Sigmoid colon (tissue), 7 donors: ENCODE data around the gene OR10Z1. TPM values are rescaled to one million over a fixed set of nuclear protein-coding genes. Genes with fewer than 3 reads are reported as not detected.

Source experiments
- DNase-seq: peaks from one replicate; pipeline ENCODE4 v3.0.0-alpha.2; 2019
- H3K27ac ChIP-seq, 4 donors: fragments of 200-600 bp; sonication (generic); one replicate each; pipeline ENCODE4 v1.5.1; 2016 to 2019; ENCODE audit warnings: mild to moderate bottlenecking in 1 of 4
- H3K27me3 ChIP-seq, 3 donors: fragments of 200-600 bp; sonication (generic); one replicate each; pipeline ENCODE4 v1.5.1; 2019; ENCODE audit warnings: mild to moderate bottlenecking in 1 of 3
- H3K36me3 ChIP-seq, 4 donors: fragments of 200-600 bp; sonication (generic); one replicate each; pipeline ENCODE4 v1.5.1; 2016 to 2019
- H3K4me1 ChIP-seq, 4 donors: fragments of 200-600 bp; sonication (generic); one replicate each; pipeline ENCODE4 v1.5.1; 2017 to 2019
- H3K4me3 ChIP-seq, 4 donors: fragments of 200-600 bp; sonication (generic); one replicate each; pipeline ENCODE4 v1.5.1; 2017 to 2019; ENCODE audit warnings: mild to moderate bottlenecking in 2 of 4, moderate library complexity in 1 of 4
- H3K9me3 ChIP-seq, 4 donors: fragments of 200-600 bp in 3 of 4; sonication (generic) in 3 of 4; one replicate each; pipeline versions ENCODE4 v1.5.1 to v1.6.1; 2013 to 2019
- CTCF ChIP-seq, 4 experiments: fragments of 450-650 bp in 3 of 4; fragments of 200-600 bp in 1 of 4; IDR thresholded peaks; one replicate each; pipeline ENCODE4 v1.5.1; 2016 to 2019; ENCODE audit warnings: antibody characterized with exemption in 4 of 4, mild to moderate bottlenecking in 3 of 4, moderate library complexity in 2 of 4
- EP300 ChIP-seq, 4 donors: sonication (generic); formaldehyde crosslinking; IDR thresholded peaks; one replicate each; pipeline ENCODE4 v1.6.1; 2017; ENCODE audit warnings: antibody characterized with exemption in 4 of 4
- POLR2A ChIP-seq, 2 donors: fragments of 450-650 bp; IDR thresholded peaks; one replicate each; pipeline ENCODE4 v1.6.1; 2016; ENCODE audit warnings: antibody characterized with exemption in 2 of 2, mild to moderate bottlenecking in 2 of 2, moderate library complexity in 2 of 2
- POLR2AphosphoS5 ChIP-seq, 4 donors: sonication (generic); formaldehyde crosslinking; IDR thresholded peaks; one replicate each; pipeline ENCODE4 v1.6.1; 2017; ENCODE audit warnings: antibody characterized with exemption in 4 of 4
- WGBS, 2 donors: extraction: QIAGEN DNeasy Blood & Tissue Kit; methylation state at CpG; one replicate each; pipeline ENCODE4 v1.1.7; 2013; 5-methylcytosine and 5-hydroxymethylcytosine counted together
- intact Hi-C: fragments of 100-400 bp; cut with DNase I; formaldehyde crosslinking; loops from one replicate; pipeline ENCODE4 v1.15.1; 2023
- polyA plus RNA-seq, 3 donors: library from polyadenylated mRNA; stranded (reverse); fragments of 200-250 nt; gene quantifications; one replicate each; pipeline ENCODE4 v1.2.3, GENCODE V29; 2013
- total RNA-seq, 4 donors: library from RNA; depleted of rRNA; stranded (reverse); fragments of >200 nt; gene quantifications; one replicate each; pipeline ENCODE4 v1.1.0, GENCODE V29; 2016
- donor health status: healthy with polysubstance abuse.
- donor health status: Bipolar disorder and iron deficiency.
- donor health status: healthy.

Gene OR10Z1
- total and polyA plus RNA-seq, 7 donors = not detected

GRCh38 chr1:158652721-158653334, 47.8 kb downstream of the OR10Z1 start:
- DNase-seq = no peak
- Histone ChIP-seq H3K4me1 (no peaks in the 10 kb centered on the region), H3K4me3 (no peak overlapping the region), H3K36me3 (no peaks in the 10 kb centered on the region), H3K27me3 (no peaks in the 10 kb centered on the region), H3K9me3 (no peaks in the 10 kb centered on the region), H3K27ac (no peak overlapping the region)
- 89 to 91% methylated on average over 7 of the region's 7 CpGs for WGBS, 2 donors
- intact Hi-C loops = no loop called here
- no peak for TF ChIP-seq EP300 (IDR thresholded peaks at IDR 0.05)
- no peak for TF ChIP-seq POLR2A (IDR thresholded peaks at IDR 0.05)
- TF ChIP-seq CTCF (IDR thresholded peaks at IDR 0.05) = no peak
- no peak for TF ChIP-seq POLR2AphosphoS5 (IDR thresholded peaks at IDR 0.05)

DNA sequence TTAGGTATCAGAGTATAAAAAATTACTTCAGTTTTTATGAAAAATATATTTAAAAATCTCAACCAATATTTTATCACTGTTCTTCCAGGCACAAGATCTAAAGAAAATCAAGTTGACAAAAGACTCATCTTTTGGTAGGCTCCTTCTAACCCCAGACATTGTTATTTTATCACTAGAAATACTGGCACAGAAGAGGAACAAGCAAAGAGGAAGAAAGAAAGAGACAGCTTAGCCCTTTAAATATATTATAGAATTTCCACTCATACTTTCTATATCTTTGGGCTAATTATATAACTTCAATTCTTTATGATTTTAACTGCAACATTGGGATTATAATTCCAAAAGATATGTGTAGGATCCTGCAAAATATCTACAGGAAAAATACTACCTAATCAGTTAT, 49.0 kb downstream of the OR10Z1 start:
- TF ChIP-seq CTCF (IDR thresholded peaks at IDR 0.05) (no peak), EP300 (IDR thresholded peaks at IDR 0.05) (no peak), POLR2A (IDR thresholded peaks at IDR 0.05) (no peak), POLR2AphosphoS5 (IDR thresholded peaks at IDR 0.05) (no peak)
- intact Hi-C loops = no loop called here
- no peaks in the 10 kb centered on the region for H3K36me3 ChIP-seq
- H3K9me3 ChIP-seq = no peaks in the 10 kb centered on the region
- H3K27me3 ChIP-seq = no peaks in the 10 kb centered on the region
- H3K4me3 ChIP-seq = no peak overlapping the region
- no peak for DNase-seq
- H3K4me1 ChIP-seq = no peaks in the 10 kb centered on the region
- no peak overlapping the region for H3K27ac ChIP-seq

DNA sequence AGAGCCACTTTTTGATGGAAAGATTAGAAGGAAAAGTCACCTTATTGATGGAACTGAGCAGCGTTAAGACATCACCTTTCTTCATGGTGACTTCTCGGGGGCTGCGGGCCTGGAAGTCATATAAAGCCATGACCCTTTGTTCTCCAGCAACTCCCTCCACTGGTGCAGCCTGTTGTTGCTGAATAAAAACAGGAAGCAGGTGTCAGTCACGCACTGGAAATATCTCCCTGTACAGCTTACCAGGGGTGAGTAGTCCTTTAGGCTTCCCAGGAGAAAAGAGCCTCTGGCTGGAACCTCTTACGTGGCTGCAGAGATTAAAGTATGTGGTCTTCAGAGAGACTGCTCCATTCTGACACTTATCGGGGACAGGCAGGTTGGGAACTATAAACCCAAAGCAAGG, 49.5 kb downstream of the OR10Z1 start:
- peak; percentile 61 for DNase-seq
- H3K9me3 ChIP-seq = no peaks in the 10 kb centered on the region
- TF ChIP-seq EP300 (IDR thresholded peaks at IDR 0.05) (no peak), POLR2A (IDR thresholded peaks at IDR 0.05) (no peak), CTCF (IDR thresholded peaks at IDR 0.05) (no peak), POLR2AphosphoS5 (IDR thresholded peaks at IDR 0.05) (no peak)
- intact Hi-C loops = no loop called here
- H3K4me3 ChIP-seq = no peak overlapping the region
- WGBS, 2 donors = 31 to 51% methylated on average over 6 of the region's 6 CpGs
- H3K27ac ChIP-seq = no peak overlapping the region
- H3K36me3 ChIP-seq = no peaks in the 10 kb centered on the region
- no peaks in the 10 kb centered on the region for H3K4me1 ChIP-seq
- H3K27me3 ChIP-seq = no peaks in the 10 kb centered on the region

Other genes with a start within 250 kb of the OR10Z1 start
- gene OR10T2, start 205.8 kb upstream of the OR10Z1 start, total RNA-seq = not detected
- not detected for gene OR10T2, start 205.8 kb upstream of the OR10Z1 start, polyA plus RNA-seq
- not detected for gene OR10K2, start 179.0 kb upstream of the OR10Z1 start, total RNA-seq
- gene OR10K2, start 179.0 kb upstream of the OR10Z1 start, polyA plus RNA-seq = not detected
- gene OR10K1, start 143.4 kb upstream of the OR10Z1 start, total RNA-seq = not detected
- gene OR10K1, start 143.4 kb upstream of the OR10Z1 start, polyA plus RNA-seq = not detected
- gene OR10R2, start 133.0 kb upstream of the OR10Z1 start, total RNA-seq = not detected
- not detected for gene OR10R2, start 133.0 kb upstream of the OR10Z1 start, polyA plus RNA-seq
- gene OR6Y1, start 50.9 kb upstream of the OR10Z1 start, total RNA-seq = not detected
- not detected for gene OR6Y1, start 50.9 kb upstream of the OR10Z1 start, polyA plus RNA-seq
- not detected for gene OR6P1, start 34.7 kb upstream of the OR10Z1 start, total RNA-seq
- not detected for gene OR6P1, start 34.7 kb upstream of the OR10Z1 start, polyA plus RNA-seq
- not detected for gene OR10X1, start 25.4 kb upstream of the OR10Z1 start, total RNA-seq
- gene OR10X1, start 25.4 kb upstream of the OR10Z1 start, polyA plus RNA-seq = not detected
- gene SPTA1, start 81.4 kb downstream of the OR10Z1 start, total RNA-seq = under 1 TPM in 1 of 4 donors, not detected in 3; 0.14 TPM
- gene SPTA1, start 81.4 kb downstream of the OR10Z1 start, polyA plus RNA-seq = under 1 TPM in 1 of 3 donors, not detected in 2; 0.03 TPM
- not detected for gene OR6K2, start 95.4 kb downstream of the OR10Z1 start, total RNA-seq
- gene OR6K2, start 95.4 kb downstream of the OR10Z1 start, polyA plus RNA-seq = not detected
- not detected for gene OR6K3, start 115.5 kb downstream of the OR10Z1 start, total RNA-seq
- not detected for gene OR6K3, start 115.5 kb downstream of the OR10Z1 start, polyA plus RNA-seq
- gene OR6K6, start 149.5 kb downstream of the OR10Z1 start, total RNA-seq = not detected
- not detected for gene OR6K6, start 149.5 kb downstream of the OR10Z1 start, polyA plus RNA-seq
- gene OR6N1, start 166.9 kb downstream of the OR10Z1 start, total RNA-seq = not detected
- gene OR6N1, start 166.9 kb downstream of the OR10Z1 start, polyA plus RNA-seq = not detected
- gene OR6N2, start 175.9 kb downstream of the OR10Z1 start, total RNA-seq = not detected
- not detected for gene OR6N2, start 175.9 kb downstream of the OR10Z1 start, polyA plus RNA-seq
- gene MNDA, start 226.1 kb downstream of the OR10Z1 start, total RNA-seq = 1 to 10 TPM; 1.9 to 7.7 (median 5.3) TPM
- gene MNDA, start 226.1 kb downstream of the OR10Z1 start, polyA plus RNA-seq = 1 to 10 TPM; 3.9 to 6.0 (median 4.8) TPM